ENCODE data around the gene MEPE.
A peak's percentile ranks its signal among the peaks of the same experiment; 100 is the strongest.

Gene MEPE

GRCh38 chr4:87832669-87833068 lies at the start of gene MEPE:
Gene MEPE (plus strand): TSS chr4:87832969. CDS start chr4:87834715, 1,746 bp downstream.
- DNase-seq: no peak

GRCh38 chr4:87783781-87784180 lies 49.0 kb upstream of the MEPE start:
- no peak for DNase-seq

GRCh38 chr4:87785731-87786509 lies 46.8 kb upstream of the MEPE start:
- DNase-seq: no peak

GRCh38 chr4:87799301-87800113 lies 33.3 kb upstream of the MEPE start, which contains the start of gene IBSP:
Gene IBSP (plus strand): TSS chr4:87799554. CDS start chr4:87802362, 2,808 bp downstream.
- DNase-seq: no peak

- DNase-seq: no peak
These were observed 29.9 kb upstream of the MEPE start for GRCh38 chr4:87802858-87803257.

GRCh38 chr4:87803421-87803820 lies 29.3 kb upstream of the MEPE start:
- no peak for DNase-seq

- no peak for DNase-seq
These were observed 27.9 kb upstream of the MEPE start for GRCh38 chr4:87804871-87805270.

GRCh38 chr4:87805971-87806370 lies 26.8 kb upstream of the MEPE start:
- no peak for DNase-seq

- DNase-seq: no peak
These were observed 26.2 kb upstream of the MEPE start for GRCh38 chr4:87806520-87806919.

GRCh38 chr4:87807402-87807801 lies 25.4 kb upstream of the MEPE start:
- DNase-seq: no peak

GRCh38 chr4:87811977-87812376 lies 20.8 kb upstream of the MEPE start:
- DNase-seq: no peak

GRCh38 chr4:87819281-87819919 lies 13.4 kb upstream of the MEPE start:
- no peak for DNase-seq

GRCh38 chr4:87823200-87823599 lies 9.6 kb upstream of the MEPE start:
- DNase-seq: no peak

GRCh38 chr4:87823724-87824123 lies 9.0 kb upstream of the MEPE start:
- DNase-seq: no peak

GRCh38 chr4:87824352-87824751 lies 8.4 kb upstream of the MEPE start:
- DNase-seq: no peak

- DNase-seq: no peak
These were observed 1.6 kb downstream of the MEPE start for GRCh38 chr4:87834401-87834800.

- no peak for DNase-seq
These were observed 2.4 kb downstream of the MEPE start for GRCh38 chr4:87835197-87835596.

GRCh38 chr4:87835743-87836142 lies 3.0 kb downstream of the MEPE start:
- DNase-seq: no peak

GRCh38 chr4:87838205-87838604 lies 5.4 kb downstream of the MEPE start:
- DNase-seq: no peak

- peak; percentile 4 for DNase-seq
These were observed 6.3 kb downstream of the MEPE start for GRCh38 chr4:87838890-87839591.

- no peak for DNase-seq
These were observed 6.8 kb downstream of the MEPE start for GRCh38 chr4:87839592-87839946.

GRCh38 chr4:87840149-87840548 lies 7.4 kb downstream of the MEPE start:
- DNase-seq: no peak

GRCh38 chr4:87843936-87844335 lies 11.2 kb downstream of the MEPE start:
- DNase-seq: no peak
